GM19099 (cell line): ENCODE measurements around the gene DEPDC5.

Source experiments
- POLR2A ChIP-seq: IDR thresholded peaks from 3 replicates; pipeline ENCODE4 v1.6.1; 2011; ENCODE audit warnings: low read depth; ENCODE audit not compliant: insufficient read length; ENCODE audit errors: extremely low read depth

The DEPDC5 gene

DNA sequence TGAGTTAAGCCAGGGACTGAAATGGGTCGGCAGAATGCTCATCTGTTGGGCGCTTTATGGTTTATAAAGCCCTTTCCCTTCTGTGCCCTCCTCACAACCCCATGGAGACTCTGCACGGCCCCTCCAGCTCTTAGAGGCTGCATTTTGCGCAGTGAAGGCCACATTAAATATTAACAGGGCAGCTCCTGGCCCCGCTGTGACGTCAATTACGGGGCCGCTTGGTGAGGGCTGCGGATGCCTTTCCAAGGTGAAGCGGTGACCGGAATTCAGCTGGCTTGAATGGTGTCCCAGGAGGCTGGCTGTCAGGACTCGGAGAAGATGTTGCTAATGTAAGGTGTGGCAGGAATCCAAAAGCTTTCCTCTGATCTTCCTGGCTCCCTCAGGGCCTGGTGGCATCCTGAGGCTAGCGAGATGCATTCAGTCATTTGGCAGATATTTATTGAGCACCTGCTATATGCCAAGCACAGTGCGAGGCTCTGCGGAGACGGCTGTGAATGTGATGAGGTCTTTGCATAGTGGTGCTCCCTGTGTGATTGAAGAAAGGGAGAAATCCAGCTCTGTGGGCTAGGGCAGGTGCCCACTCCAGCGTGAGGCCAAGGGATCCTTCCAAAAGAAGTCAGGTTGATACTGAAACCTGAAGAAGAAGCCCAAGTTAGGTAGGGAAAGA lies 180.1 kb downstream of the DEPDC5 start:
- TF ChIP-seq POLR2A = no peak

- no peak for TF ChIP-seq POLR2A
These were observed 182.3 kb downstream of the DEPDC5 start for GRCh38 chr22:31935961-31936635.

GRCh38 chr22:31937341-31937740 lies 183.5 kb downstream of the DEPDC5 start:
- no peak for TF ChIP-seq POLR2A

- TF ChIP-seq POLR2A = no peak
These were observed 184.5 kb downstream of the DEPDC5 start for GRCh38 chr22:31938296-31938695.

GRCh38 chr22:31940506-31940905 lies 186.7 kb downstream of the DEPDC5 start:
- no peak for TF ChIP-seq POLR2A

DNA sequence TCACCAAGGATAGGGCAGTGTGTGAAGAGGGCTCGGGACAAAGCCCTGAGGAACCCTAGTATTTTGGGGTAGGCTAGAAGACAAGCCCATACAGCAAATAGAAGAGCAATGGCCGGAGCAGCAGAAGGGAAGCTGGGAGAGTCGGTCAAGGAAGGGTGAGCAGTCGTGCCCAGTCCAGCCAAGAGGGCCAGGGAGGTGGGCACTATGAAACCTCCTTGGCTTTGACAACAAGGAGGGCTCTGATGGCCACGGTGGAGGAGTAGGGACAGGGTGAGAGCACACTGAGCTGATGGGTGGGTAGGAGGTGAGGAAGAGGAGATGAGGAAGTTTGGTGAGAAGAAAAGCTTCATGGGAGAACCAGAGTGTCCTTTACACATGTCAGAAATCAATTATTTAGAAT lies 188.3 kb downstream of the DEPDC5 start:
- TF ChIP-seq POLR2A = no peak

DNA sequence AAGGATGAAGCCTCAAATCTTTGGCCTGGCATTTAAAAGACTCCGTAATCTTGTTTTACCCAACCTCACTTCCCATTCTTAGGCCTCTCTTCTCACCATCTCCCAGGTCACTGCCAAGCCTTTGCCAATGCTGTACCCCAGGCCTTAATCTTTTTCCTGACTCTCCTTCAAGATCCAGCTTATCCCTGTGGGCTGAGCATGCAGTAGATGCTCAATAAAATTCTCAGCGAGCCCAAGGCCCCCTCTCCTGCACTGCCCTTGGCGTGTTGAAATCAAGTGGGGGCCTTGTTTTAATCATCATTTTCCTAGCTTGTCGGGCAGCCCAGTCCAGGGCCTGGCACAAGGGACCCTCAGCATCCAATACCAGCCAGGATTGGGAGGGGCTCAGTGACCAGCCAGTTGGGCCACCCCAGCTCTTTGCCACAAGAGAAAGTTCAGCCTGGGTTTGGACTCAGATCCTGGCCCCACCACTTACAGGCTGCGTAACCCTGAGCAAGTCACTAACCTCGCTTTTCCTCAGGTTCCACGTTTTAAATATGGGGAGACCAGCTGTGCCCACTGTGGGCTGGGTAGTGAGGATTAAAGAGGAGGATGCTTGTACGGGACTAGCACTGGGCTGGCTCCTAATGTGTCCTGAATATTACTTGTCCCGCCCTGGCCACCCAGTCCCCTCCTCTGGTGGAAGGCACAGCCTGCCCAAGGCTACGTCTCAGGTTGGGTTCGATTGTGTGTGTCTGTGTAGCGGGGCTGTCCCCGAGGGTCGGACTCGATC lies 189.6 kb downstream of the DEPDC5 start:
- no peak for TF ChIP-seq POLR2A

GRCh38 chr22:31943978-31944699 lies 190.3 kb downstream of the DEPDC5 start, which contains the start of gene YWHAH:
Gene YWHAH, plus strand, starts transcription at chr22:31944535. Its CDS starts 199 bp downstream, at chr22:31944734.
- peak; percentile 98 for TF ChIP-seq POLR2A

DNA sequence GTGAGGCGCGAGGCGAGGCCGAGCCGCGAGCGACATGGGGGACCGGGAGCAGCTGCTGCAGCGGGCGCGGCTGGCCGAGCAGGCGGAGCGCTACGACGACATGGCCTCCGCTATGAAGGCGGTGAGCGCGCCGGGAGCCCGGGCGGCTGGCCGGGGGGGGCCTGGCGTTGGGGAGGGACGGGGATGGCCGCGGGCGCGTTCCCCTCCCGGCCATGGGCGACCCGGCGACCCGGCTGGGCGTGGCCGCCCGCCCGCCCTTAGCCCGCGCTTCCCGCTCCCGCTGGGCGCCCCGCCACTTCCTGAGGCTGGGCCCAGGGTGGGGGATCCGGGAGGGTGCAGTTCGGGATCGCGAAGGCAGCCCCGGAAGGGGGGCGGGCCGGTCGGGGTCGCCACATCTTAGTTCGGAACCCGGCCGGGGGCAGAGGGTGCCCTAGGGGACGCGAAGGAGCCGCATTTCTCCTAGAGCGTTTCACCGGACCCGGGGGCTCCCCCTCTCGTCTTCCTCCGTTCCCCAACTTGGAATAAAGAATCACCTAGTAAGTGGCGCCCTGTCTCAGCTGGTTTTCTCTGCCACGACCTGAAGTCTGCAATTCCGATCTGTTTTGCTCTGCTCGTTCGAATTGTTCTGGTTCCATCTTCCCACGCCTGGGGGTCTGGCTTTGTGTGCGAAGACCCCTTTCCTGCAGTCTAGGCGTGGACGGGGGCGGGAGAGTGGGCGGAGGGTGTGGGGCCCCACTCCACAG lies 191.1 kb downstream of the DEPDC5 start:
- no peak for TF ChIP-seq POLR2A

DNA sequence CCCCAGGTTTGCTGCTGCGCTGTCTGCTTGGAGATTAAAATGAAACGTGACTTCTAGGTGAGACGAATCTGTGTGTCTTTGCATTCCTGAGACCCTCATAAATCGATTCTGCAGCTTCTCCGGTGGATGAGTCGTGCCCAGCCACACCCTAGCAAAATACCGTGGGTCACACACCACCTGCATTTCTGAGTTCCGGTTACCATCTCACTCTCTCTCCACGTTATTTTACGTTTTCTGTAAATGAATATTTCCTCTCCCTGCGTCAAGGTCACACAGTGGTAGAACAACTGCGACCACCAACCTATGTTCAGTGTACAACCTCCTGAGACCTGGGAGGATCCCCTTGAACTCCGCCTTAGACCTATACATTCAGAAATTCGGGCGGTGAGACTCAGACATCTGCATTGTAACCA lies 191.6 kb downstream of the DEPDC5 start:
- no peak for TF ChIP-seq POLR2A

GRCh38 chr22:31945971-31946680 lies 192.3 kb downstream of the DEPDC5 start:
- TF ChIP-seq POLR2A = no peak

DNA sequence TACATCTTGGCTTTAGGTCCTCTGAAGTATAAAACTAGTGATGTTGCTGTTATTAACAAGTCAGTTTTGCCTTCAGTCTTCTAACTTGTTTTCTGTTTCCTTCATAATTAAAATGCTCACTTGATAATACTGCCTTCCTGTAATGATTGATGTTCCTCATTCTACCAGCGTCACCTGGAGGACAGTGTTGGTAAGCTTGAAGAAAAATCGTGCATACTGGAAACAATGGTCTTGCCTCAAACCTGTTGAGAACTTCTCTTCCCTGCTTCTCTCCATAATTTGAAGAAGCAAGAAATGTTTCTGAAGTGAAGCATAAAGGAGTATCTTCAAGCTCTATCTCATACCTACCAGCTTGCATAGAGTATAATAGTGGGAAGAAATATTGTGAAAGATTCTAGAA lies 193.5 kb downstream of the DEPDC5 start:
- no peak for TF ChIP-seq POLR2A

DNA sequence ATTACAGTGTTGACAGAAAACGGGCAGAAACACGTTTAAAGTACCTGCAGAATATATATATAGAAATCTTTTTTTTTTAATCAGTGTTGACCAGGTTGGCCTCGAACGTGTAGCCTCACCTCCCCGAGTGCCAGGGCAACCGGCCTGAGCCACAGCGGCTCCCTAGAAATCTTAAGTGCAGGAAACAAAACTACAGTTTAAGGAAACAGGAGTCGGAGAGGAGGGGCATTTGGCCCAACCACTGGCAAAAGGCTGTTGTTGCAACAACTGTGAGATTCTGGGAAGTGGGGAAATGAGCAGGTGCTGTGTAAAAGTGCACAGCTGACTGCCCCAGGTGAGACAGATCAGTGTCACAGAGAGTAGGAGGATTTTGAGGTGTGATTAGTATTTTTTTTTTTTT lies 194.2 kb downstream of the DEPDC5 start:
- TF ChIP-seq POLR2A = no peak

GRCh38 chr22:31950226-31950625 lies 196.4 kb downstream of the DEPDC5 start:
- TF ChIP-seq POLR2A = no peak
